CD4-positive, alpha-beta T cell treated with Interleukin-17A for 4 hours (primary cell): Measurements from ENCODE around the gene ARMS2.

Source experiments
- DNase-seq: peaks from one replicate; pipeline ENCODE4 v3.0.0-alpha.2; 2020; ENCODE audit warnings: mixed read lengths

ARMS2 gene

GRCh38 chr10:122474131-122474818 is 19.8 kb downstream of the ARMS2 start:
- no peak for DNase-seq

GRCh38 chr10:122475100-122475499 is 20.6 kb downstream of the ARMS2 start:
- no peak for DNase-seq

GRCh38 chr10:122475591-122476332 is 21.3 kb downstream of the ARMS2 start:
- no peak for DNase-seq

- DNase-seq = no peak
Observed at GRCh38 chr10:122476333-122476695, 21.9 kb downstream of the ARMS2 start.

- no peak for DNase-seq
Observed at GRCh38 chr10:122477436-122477835, 23.0 kb downstream of the ARMS2 start.

GRCh38 chr10:122478971-122479370 is 24.5 kb downstream of the ARMS2 start:
- DNase-seq = no peak

- DNase-seq = no peak
Observed at GRCh38 chr10:122480146-122480833, 25.8 kb downstream of the ARMS2 start.

GRCh38 chr10:122481296-122482056 is 27.0 kb downstream of the ARMS2 start:
- DNase-seq = no peak

GRCh38 chr10:122484276-122485060 is 30.0 kb downstream of the ARMS2 start:
- DNase-seq = no peak

- DNase-seq = no peak
Observed at GRCh38 chr10:122485670-122486069, 31.2 kb downstream of the ARMS2 start.

GRCh38 chr10:122486406-122487080 is 32.1 kb downstream of the ARMS2 start:
- no peak for DNase-seq

- DNase-seq = no peak
Observed at GRCh38 chr10:122487174-122487765, 32.8 kb downstream of the ARMS2 start.

GRCh38 chr10:122490268-122490667 is 35.8 kb downstream of the ARMS2 start:
- DNase-seq = no peak

GRCh38 chr10:122490786-122491680 is 36.6 kb downstream of the ARMS2 start:
- DNase-seq = peak; percentile 41

- peak; percentile 14 for DNase-seq
Observed at GRCh38 chr10:122492006-122492405, 37.6 kb downstream of the ARMS2 start.

GRCh38 chr10:122492999-122493481 is 38.6 kb downstream of the ARMS2 start:
- no peak for DNase-seq

- no peak for DNase-seq
Observed at GRCh38 chr10:122493761-122494160, 39.3 kb downstream of the ARMS2 start.

- no peak for DNase-seq
Observed at GRCh38 chr10:122494173-122494820, 39.8 kb downstream of the ARMS2 start.

GRCh38 chr10:122494833-122495232 is 40.4 kb downstream of the ARMS2 start:
- DNase-seq = no peak
